H1 (cell line): ENCODE results near the gene NXPH1. TPM values are rescaled to one million over a fixed set of nuclear protein-coding genes. Genes with fewer than 3 reads are reported as not detected.

ENCODE experiments used
- CTCF ChIA-PET: fragments of 300-600 bp; sonication (Branson Sonifier 250); formaldehyde crosslinking; loops from one replicate; lab custom pipeline; 2021; ENCODE audit not compliant: partially characterized antibody; lab: Charles Lee
- POLR2A ChIA-PET: fragments of 300-600 bp; sonication (Branson Sonifier 250); formaldehyde crosslinking; loops from one replicate; lab custom pipeline; 2021; ENCODE audit warnings: inconsistent platforms; ENCODE audit not compliant: partially characterized antibody; lab: Charles Lee
- DNase-seq, 2 experiments: peaks; one replicate each; pipeline versions ENCODE4 v3.0.0 to v3.0.0-alpha.2; 2010 to 2022; ENCODE audit warnings: low spot score in 2 of 2, low read depth in 1 of 2, mixed read lengths in 1 of 2
- FAIRE-seq: peaks from 2 replicates; lab custom pipeline; 2011; peaks lifted over from hg19 to GRCh38; lab: Jason Lieb, UNC
- H2AFZ ChIP-seq: 2 replicates; pipeline ENCODE4 v1.8.1; 2012; ENCODE audit warnings: low read length, inconsistent platforms
- H2AK5ac ChIP-seq: 2 replicates; pipeline ENCODE4 v1.6.1; 2013; ENCODE audit warnings: low read depth, low read length
- H2BK120ac ChIP-seq: replicated peaks from 2 replicates; pipeline ENCODE3; 2013; ENCODE audit warnings: low read depth, low read length, inconsistent platforms
- H2BK12ac ChIP-seq: 2 replicates; pipeline ENCODE4 v1.6.1; 2013; ENCODE audit warnings: low read depth, low read length
- H2BK15ac ChIP-seq: 2 replicates; pipeline ENCODE4 v1.6.1; 2013; ENCODE audit warnings: low read length
- H2BK20ac ChIP-seq: 2 replicates; pipeline ENCODE4 v1.6.1; 2013; ENCODE audit warnings: low read length
- H2BK5ac ChIP-seq: 2 replicates; pipeline ENCODE4 v1.6.1; 2013; ENCODE audit warnings: low read depth, low read length
- H3K14ac ChIP-seq: 2 replicates; pipeline ENCODE4 v1.6.1; 2013; ENCODE audit warnings: inconsistent platforms; ENCODE audit not compliant: insufficient read length
- H3K18ac ChIP-seq: 2 replicates; pipeline ENCODE4 v1.6.1; 2013; ENCODE audit warnings: low read length; ENCODE audit errors: extremely low read depth
- H3K23ac ChIP-seq: 2 replicates; pipeline ENCODE4 v1.6.1; 2013; ENCODE audit warnings: inconsistent platforms; ENCODE audit not compliant: insufficient read length
- H3K23me2 ChIP-seq: 2 replicates; pipeline ENCODE4 v1.6.1; 2013; ENCODE audit warnings: low read depth, low read length
- H3K27ac ChIP-seq: 2 replicates; pipeline ENCODE4 v1.6.1; 2011; ENCODE audit warnings: low read depth, low read length, inconsistent platforms
- H3K27me3 ChIP-seq, 4 experiments: replicated peaks in 1 of 4; 1 replicate in 1 of 4; 2 replicates in 3 of 4; pipeline versions ENCODE4 v1.6.1 to v1.8.1; 2011 to 2013; ENCODE audit warnings: low read length in 3 of 4, mild to moderate bottlenecking in 3 of 4, inconsistent platforms in 2 of 4, mixed read lengths in 2 of 4, moderate library complexity in 1 of 4; ENCODE audit not compliant: control insufficient read depth in 3 of 4, insufficient read depth in 3 of 4; ENCODE audit errors: extremely low read depth in 1 of 4
- H3K36me3 ChIP-seq, 4 experiments: 2 replicates each; pipeline versions ENCODE4 v1.6.1 to v1.8.1; 2011 to 2013; ENCODE audit warnings: mild to moderate bottlenecking in 4 of 4, low read length in 3 of 4, moderate library complexity in 2 of 4, control low read depth in 1 of 4, inconsistent platforms in 1 of 4; ENCODE audit not compliant: insufficient read depth in 4 of 4, control insufficient read depth in 2 of 4
- H3K4ac ChIP-seq: replicated peaks from 2 replicates; pipeline ENCODE3; 2013; ENCODE audit warnings: low read length, low read depth, mixed read lengths, inconsistent platforms; ENCODE audit not compliant: insufficient read length
- H3K4me1 ChIP-seq, 4 experiments: replicated peaks in 1 of 4; 1 replicate in 1 of 4; 2 replicates in 3 of 4; pipeline versions ENCODE4 v1.6.1 to v1.8.1; 2011 to 2013; ENCODE audit warnings: low read length in 3 of 4, inconsistent platforms in 2 of 4, mixed read lengths in 1 of 4; ENCODE audit not compliant: insufficient read depth in 4 of 4, control insufficient read depth in 3 of 4
- H3K4me2 ChIP-seq, 2 experiments: 2 replicates each; pipeline versions ENCODE4 v1.6.1 to v1.8.1; 2011 to 2013; ENCODE audit warnings: low read depth in 2 of 2, low read length in 2 of 2, control low read depth in 1 of 2, inconsistent platforms in 1 of 2, mild to moderate bottlenecking in 1 of 2; ENCODE audit not compliant: insufficient read depth in 1 of 2
- H3K4me3 ChIP-seq, 4 experiments: fragments of 200-600, 300-600 bp in 1 of 4; sonication (generic), shearing (Covaris generic), sonication (Bioruptor Twin) in 1 of 4; 2 replicates each; pipeline versions ENCODE4 v1.5.1 to v1.8.1; 2011 to 2016; ENCODE audit warnings: low read length in 4 of 4, low read depth in 3 of 4, control low read depth in 2 of 4, inconsistent platforms in 2 of 4, mild to moderate bottlenecking in 2 of 4, mixed read lengths in 1 of 4, moderate library complexity in 1 of 4; ENCODE audit not compliant: insufficient read depth in 2 of 4; ENCODE audit errors: extremely low read depth in 1 of 4
- H3K56ac ChIP-seq: replicated peaks from 2 replicates; pipeline ENCODE3; 2013; ENCODE audit warnings: low read depth, mild to moderate bottlenecking, mixed read lengths, low read length, inconsistent platforms; ENCODE audit not compliant: insufficient read length
- H3K79me1 ChIP-seq: 2 replicates; pipeline ENCODE4 v1.6.1; 2013; ENCODE audit warnings: low read depth, low read length, control low read depth
- H3K79me2 ChIP-seq, 2 experiments: 2 replicates each; pipeline versions ENCODE4 v1.6.1 to v1.8.1; 2012 to 2013; ENCODE audit warnings: low read length in 2 of 2, mild to moderate bottlenecking in 2 of 2, inconsistent platforms in 1 of 2; ENCODE audit not compliant: insufficient read depth in 2 of 2, control insufficient read depth in 1 of 2
- H3K9ac ChIP-seq, 4 experiments: replicated peaks in 1 of 4; 1 replicate in 1 of 4; 2 replicates in 3 of 4; pipeline versions ENCODE4 v1.6.1 to v1.8.1; 2011 to 2013; ENCODE audit warnings: low read depth in 3 of 4, low read length in 3 of 4, control low read depth in 2 of 4, mild to moderate bottlenecking in 2 of 4, moderate library complexity in 2 of 4, inconsistent platforms in 1 of 4; ENCODE audit errors: extremely low read depth in 1 of 4
- H3K9me3 ChIP-seq, 2 experiments: 2 replicates each; pipeline versions ENCODE4 v1.6.1 to v1.8.1; 2012 to 2013; ENCODE audit warnings: mild to moderate bottlenecking in 2 of 2, moderate library complexity in 2 of 2, control low read depth in 1 of 2, inconsistent platforms in 1 of 2, low read depth in 1 of 2, low read length in 1 of 2, mixed read lengths in 1 of 2; ENCODE audit not compliant: insufficient read depth in 2 of 2
- H4K20me1 ChIP-seq, 2 experiments: replicated peaks in 1 of 2; 2 replicates each; pipeline versions ENCODE3 to v1.8.1; 2011 to 2013; ENCODE audit warnings: inconsistent platforms in 2 of 2, low read length in 2 of 2, mild to moderate bottlenecking in 1 of 2; ENCODE audit not compliant: insufficient read depth in 2 of 2, control insufficient read depth in 1 of 2
- H4K5ac ChIP-seq: 2 replicates; pipeline ENCODE4 v1.6.1; 2013; ENCODE audit warnings: low read length, low read depth, mixed read lengths, inconsistent platforms; ENCODE audit not compliant: insufficient read length
- H4K8ac ChIP-seq: 2 replicates; pipeline ENCODE4 v1.8.0; 2013; ENCODE audit warnings: mild to moderate bottlenecking, moderate library complexity, low read length, inconsistent platforms; ENCODE audit not compliant: insufficient read depth; ENCODE audit errors: extremely low read depth
- H4K91ac ChIP-seq: replicated peaks from 2 replicates; pipeline ENCODE3; 2013; ENCODE audit warnings: low read length, mixed read lengths, inconsistent platforms; ENCODE audit not compliant: insufficient read length
- BACH1 ChIP-seq: IDR thresholded peaks from 2 replicates; pipeline ENCODE4 v1.6.1; 2012; ENCODE audit warnings: low read length, improper control_type of control experiment
- CHD1 ChIP-seq: IDR thresholded peaks from 2 replicates; pipeline ENCODE4 v1.6.1; 2012; ENCODE audit warnings: low read depth, low read length, improper control_type of control experiment
- EP300 ChIP-seq, 2 experiments: IDR thresholded peaks; 1 replicate in 1 of 2; 2 replicates in 1 of 2; pipeline ENCODE4 v1.6.1; 2011 to 2012; ENCODE audit warnings: low read depth in 2 of 2, low read length in 2 of 2, mild to moderate bottlenecking in 2 of 2, borderline replicate concordance in 1 of 2, inconsistent platforms in 1 of 2, moderate library complexity in 1 of 2
- MAFK ChIP-seq: IDR thresholded peaks from 2 replicates; pipeline ENCODE4 v1.6.1; 2012; ENCODE audit warnings: low read depth, mild to moderate bottlenecking, improper control_type of control experiment, low read length
- RAD21 ChIP-seq, 2 experiments: IDR thresholded peaks in 1 of 2; conservative IDR thresholded peaks in 1 of 2; 2 replicates each; pipeline ENCODE4 v1.6.1; 2011; ENCODE audit warnings: low read depth in 2 of 2, low read length in 2 of 2, improper control_type of control experiment in 1 of 2, inconsistent platforms in 1 of 2, mild to moderate bottlenecking in 1 of 2, moderate library complexity in 1 of 2
- SP2 ChIP-seq: IDR thresholded peaks from 2 replicates; pipeline ENCODE4 v1.6.1; 2012; ENCODE audit warnings: mild to moderate bottlenecking, low read length, inconsistent platforms
- SP4 ChIP-seq: IDR thresholded peaks from 2 replicates; pipeline ENCODE4 v1.6.1; 2012; ENCODE audit warnings: low read length, inconsistent platforms
- TAF1 ChIP-seq: IDR thresholded peaks from 2 replicates; pipeline ENCODE4 v1.6.1; 2011; ENCODE audit warnings: mild to moderate bottlenecking, low read depth, low read length
- polyA plus RNA-seq, 7 experiments: library from polyadenylated mRNA; depleted of rRNA in 3 of 7; stranded (reverse) in 5 of 7; unstranded in 2 of 7; fragments of >200 nt in 5 of 7; fragments of 200-250 nt in 2 of 7; gene quantifications; 1 replicate in 5 of 7; 2 replicates in 1 of 7; 4 replicates in 1 of 7; pipeline versions ENCODE4 v1.2.1 to v1.2.3, GENCODE V29; 2011 to 2013; ENCODE audit warnings: missing spikeins in 2 of 7, mixed read lengths in 2 of 7
- total RNA-seq: library from RNA; stranded (reverse); fragmentation: NEBNext Ultra II Directional; extraction: Animal tissue kit (Norgen Biotek cat#: 25700); gene quantifications from 2 replicates; pipeline ENCODE4 v1.2.1, GENCODE V29; 2021
- TF ChIP-seq, protein P1 (sequence below), 3 experiments: IDR thresholded peaks; 1 replicate in 2 of 3; 2 replicates in 1 of 3; pipeline versions ENCODE4 v1.5.1 to v1.6.1; 2011; ENCODE audit warnings: low read length in 3 of 3, mild to moderate bottlenecking in 3 of 3, inconsistent platforms in 2 of 3, low read depth in 1 of 3, moderate library complexity in 1 of 3; ENCODE audit not compliant: insufficient read depth in 1 of 3; ENCODE audit errors: control extremely low read depth in 1 of 3

NXPH1 gene
- total and polyA plus RNA-seq, 2 of the 8 experiments (the other 6 are each of a cell fraction or from before 2014, with no cell fraction given): 0.14 to 1.0 TPM

- no peaks in the 10 kb centered on the region for H4K20me1 ChIP-seq
- no peak overlapping the region for H2AK5ac ChIP-seq
- H3K4me3 ChIP-seq: no peak overlapping the region
- no peak overlapping the region for H3K56ac ChIP-seq
- H3K4me1 ChIP-seq: no peaks in the 10 kb centered on the region
- H3K4me2 ChIP-seq: no peak overlapping the region
- no peak overlapping the region for H2BK5ac ChIP-seq
- H2BK120ac ChIP-seq: no peak overlapping the region
- H3K14ac ChIP-seq: no peak overlapping the region
- TF ChIP-seq BACH1 (no peak), CHD1 (no peak), TAF1 (no peak), SP2 (no peak), MAFK (no peak), SP4 (no peak), RAD21 (IDR thresholded peaks at IDR 0.05 in 1 of 2, conservative IDR thresholded peaks at IDR 0.05 in 1 of 2; ENCODE audit: low read depth in 2 of 2, low read length in 2 of 2) (0 out of 4 replicates have a peak, but pooled peaks of 1 of the 2 experiments have one; percentile 15), EP300 (IDR thresholded peaks at IDR 0.05; ENCODE audit: borderline replicate concordance in 1 of 2, low read depth in 2 of 2, low read length in 2 of 2) (no peak)
- TF ChIP-seq, protein P1, sequence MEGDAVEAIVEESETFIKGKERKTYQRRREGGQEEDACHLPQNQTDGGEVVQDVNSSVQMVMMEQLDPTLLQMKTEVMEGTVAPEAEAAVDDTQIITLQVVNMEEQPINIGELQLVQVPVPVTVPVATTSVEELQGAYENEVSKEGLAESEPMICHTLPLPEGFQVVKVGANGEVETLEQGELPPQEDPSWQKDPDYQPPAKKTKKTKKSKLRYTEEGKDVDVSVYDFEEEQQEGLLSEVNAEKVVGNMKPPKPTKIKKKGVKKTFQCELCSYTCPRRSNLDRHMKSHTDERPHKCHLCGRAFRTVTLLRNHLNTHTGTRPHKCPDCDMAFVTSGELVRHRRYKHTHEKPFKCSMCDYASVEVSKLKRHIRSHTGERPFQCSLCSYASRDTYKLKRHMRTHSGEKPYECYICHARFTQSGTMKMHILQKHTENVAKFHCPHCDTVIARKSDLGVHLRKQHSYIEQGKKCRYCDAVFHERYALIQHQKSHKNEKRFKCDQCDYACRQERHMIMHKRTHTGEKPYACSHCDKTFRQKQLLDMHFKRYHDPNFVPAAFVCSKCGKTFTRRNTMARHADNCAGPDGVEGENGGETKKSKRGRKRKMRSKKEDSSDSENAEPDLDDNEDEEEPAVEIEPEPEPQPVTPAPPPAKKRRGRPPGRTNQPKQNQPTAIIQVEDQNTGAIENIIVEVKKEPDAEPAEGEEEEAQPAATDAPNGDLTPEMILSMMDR (IDR thresholded peaks at IDR 0.05; ENCODE audit: control extremely low read depth in 1 of 3, insufficient read depth in 1 of 3, low read depth in 1 of 3, low read length in 3 of 3): peak in 2 of 3 experiments; percentile 4 to 24; a peak in 2 of 4 replicates
- H3K4ac ChIP-seq: no peak overlapping the region
- FAIRE-seq (no peak), DNase-seq (no peak)
- no peaks in the 10 kb centered on the region for H3K9me3 ChIP-seq
- H4K8ac ChIP-seq: no peak overlapping the region
- H4K5ac ChIP-seq: no peak overlapping the region
- H3K9ac ChIP-seq: no peak overlapping the region
- H3K36me3 ChIP-seq: no peaks in the 10 kb centered on the region
- ChIA-PET POLR2A (interaction anchor here (0.6 to 0.7 kb wide), 2 partner anchors 46 to 77 kb away, joined by 3 read pairs; no protein-coding TSS in a partner anchor), CTCF (interaction anchor here (0.6 to 2.1 kb wide), 6 partner anchors 8 to 366 kb away, joined by 3 to 5 read pairs (median 3); no protein-coding TSS in a partner anchor)
- H3K23ac ChIP-seq: no peak overlapping the region
- H3K18ac ChIP-seq: no peak overlapping the region
- H2AFZ ChIP-seq: no peak overlapping the region
- H3K79me2 ChIP-seq: no peaks in the 10 kb centered on the region
- H2BK20ac ChIP-seq: no peak overlapping the region
- no peak overlapping the region for H2BK12ac ChIP-seq
- no peaks in the 10 kb centered on the region for H3K79me1 ChIP-seq
- H3K27ac ChIP-seq: no peak overlapping the region
- no peaks in the 10 kb centered on the region for H3K27me3 ChIP-seq
- no peaks in the 10 kb centered on the region for H3K23me2 ChIP-seq
- no peak overlapping the region for H2BK15ac ChIP-seq
- no peak overlapping the region for H4K91ac ChIP-seq
These were observed 351.7 kb downstream of the NXPH1 start for GRCh38 chr7:8785081-8785480.
